Measurements from ENCODE around the gene B3GALNT1. TPM values are rescaled to one million over a fixed set of nuclear protein-coding genes. Genes with fewer than 3 reads are reported as not detected.

The B3GALNT1 gene
- total RNA-seq, 1 donor from 2014 or later, result 11.9 TPM

DNA sequence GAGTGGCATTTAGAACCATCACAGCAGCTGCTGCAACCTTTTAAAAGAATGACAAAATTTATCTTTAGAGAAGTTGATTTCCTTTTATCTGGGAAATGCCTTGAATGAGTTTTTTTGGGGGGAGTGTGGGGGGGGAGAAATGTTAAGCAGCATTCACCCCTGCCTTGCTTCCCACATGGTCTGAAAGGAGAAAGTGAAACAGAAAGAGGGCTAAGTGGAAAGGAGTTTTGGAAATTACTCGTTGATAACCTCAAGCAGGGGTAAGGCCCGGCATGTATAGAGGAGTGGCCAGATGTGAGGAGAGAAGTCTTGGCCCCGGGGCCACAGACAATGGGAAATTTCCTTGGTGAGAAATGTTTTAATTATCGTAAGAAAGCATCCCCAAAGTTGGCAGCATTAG, 23.5 kb downstream of the B3GALNT1 start:
- no peak for DNase-seq (ENCODE audit: low read depth in 2 of 2)

DNA sequence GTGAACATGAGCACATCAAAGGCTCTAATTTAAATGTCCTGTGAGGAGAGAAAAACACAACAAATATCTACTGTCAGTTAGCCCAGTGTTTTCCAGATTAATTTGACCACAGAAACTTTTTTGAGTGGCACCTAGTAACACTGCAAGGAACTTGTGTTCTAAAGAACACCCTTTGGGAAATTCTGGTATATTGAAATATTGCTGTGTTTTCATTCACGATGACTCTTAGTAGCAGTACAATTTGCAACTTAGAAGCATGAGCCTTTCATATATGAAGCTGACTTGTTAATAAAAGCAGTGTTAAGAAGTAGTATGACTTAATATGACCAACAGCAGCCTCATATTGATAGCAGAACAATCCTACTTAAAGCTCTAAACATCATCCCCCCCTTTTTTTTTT, 32.0 kb downstream of the B3GALNT1 start:
- no peak for DNase-seq (ENCODE audit: low read depth in 2 of 2)

DNA sequence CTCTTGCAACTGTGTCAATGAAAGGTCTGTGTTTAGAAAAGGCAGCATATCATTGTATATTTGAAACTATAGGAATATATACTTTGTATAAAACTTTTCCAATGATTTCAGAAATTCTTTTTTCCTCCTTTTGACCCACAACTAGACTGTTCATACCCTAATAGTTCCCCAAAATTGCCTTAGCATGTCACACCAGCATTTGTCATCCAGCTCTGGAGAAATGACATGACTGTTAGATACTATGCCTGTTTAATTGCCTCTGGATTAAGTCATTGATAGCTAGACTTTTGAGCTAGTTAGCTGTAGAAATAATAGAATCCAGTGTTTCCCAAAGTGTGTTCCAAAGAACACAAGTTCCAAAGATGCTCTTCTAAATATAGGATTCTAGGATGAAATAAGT, 32.4 kb downstream of the B3GALNT1 start:
- DNase-seq (ENCODE audit: low read depth in 2 of 2), result no peak

DNA sequence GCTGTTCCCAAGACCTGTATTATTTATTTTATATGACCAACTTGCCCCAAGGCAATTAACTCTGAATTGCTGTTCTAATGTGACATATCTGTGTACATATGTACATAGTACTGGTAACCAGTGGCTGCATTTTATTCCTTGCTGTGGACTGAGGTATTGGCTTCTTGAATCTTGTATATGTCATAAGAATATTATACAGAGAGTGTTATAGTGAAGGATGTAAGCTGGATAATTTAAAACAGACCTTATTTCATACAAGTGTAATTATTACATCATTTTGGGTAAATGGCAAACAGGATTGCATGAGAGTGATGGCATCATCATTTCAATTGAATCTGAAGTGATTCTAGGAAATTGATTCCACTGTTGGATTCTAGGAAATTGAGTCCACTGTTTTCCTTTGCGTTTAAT, 32.9 kb downstream of the B3GALNT1 start:
- DNase-seq (ENCODE audit: low read depth in 2 of 2), result no peak

DNA sequence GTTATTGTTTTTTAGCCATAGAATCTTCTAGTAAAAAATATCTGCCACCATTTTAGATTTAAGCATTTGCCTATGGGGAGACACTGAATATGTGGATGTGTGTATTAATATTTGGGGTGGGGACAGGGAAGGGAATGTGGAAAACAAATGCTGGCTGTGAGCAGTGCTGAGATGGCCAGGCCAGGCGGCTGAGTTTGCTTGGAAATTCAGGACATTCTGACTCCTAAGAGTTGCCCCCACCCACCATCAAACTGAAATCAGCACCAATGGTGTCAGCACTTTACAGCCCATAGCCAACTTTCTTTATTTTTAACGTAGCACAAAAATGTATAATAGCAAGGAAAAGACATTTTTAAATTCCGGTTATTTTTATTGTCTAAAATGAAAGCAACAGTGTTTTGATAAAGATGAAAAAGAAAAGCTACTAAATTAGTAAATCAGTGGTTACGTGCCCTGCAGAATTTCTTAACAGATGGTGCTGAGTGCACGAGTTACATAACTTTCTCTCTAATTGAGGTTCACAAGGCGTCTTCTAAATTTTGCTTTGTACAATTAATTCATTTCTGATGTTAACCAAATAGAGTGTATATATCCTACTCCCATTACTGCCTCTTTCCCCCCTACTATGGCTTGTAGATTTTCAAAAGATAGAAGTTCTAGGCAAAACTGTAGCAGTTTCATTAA, 34.0 kb downstream of the B3GALNT1 start:
- no peak for DNase-seq (ENCODE audit: low read depth in 2 of 2)

DNA sequence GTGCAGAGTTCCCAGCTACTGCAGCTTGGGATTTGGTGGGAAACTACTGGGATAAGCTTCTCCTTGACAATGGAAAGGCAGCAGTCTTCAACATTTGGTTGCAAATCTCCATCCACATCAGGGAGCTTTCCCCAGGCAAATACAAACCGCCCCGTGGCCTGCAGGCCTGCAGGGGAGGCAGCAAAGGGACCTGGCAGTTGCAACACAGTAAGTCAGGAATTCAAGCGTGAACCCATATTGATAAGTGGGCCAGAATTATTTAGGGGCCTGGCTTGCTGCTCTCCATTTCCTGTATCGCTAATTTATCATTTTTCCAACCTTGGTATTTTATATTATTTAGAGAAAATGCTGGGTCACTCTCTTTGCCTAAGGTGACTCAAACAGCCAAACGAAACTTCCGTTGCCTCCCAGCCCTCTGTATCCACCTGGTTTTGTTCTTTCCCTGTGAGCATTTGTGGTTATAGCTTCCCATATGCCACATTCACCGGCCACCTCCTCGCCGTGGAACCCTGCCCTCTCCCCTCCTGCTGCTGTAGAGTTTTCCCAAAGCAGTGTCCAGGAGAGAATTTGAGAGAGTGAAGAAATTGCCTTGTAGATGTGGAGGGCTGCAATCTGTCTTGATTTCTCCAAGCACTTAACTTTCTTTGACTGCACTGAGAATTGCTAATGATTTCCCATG, 34.8 kb downstream of the B3GALNT1 start:
- no peak for DNase-seq (ENCODE audit: low read depth in 2 of 2)

DNA sequence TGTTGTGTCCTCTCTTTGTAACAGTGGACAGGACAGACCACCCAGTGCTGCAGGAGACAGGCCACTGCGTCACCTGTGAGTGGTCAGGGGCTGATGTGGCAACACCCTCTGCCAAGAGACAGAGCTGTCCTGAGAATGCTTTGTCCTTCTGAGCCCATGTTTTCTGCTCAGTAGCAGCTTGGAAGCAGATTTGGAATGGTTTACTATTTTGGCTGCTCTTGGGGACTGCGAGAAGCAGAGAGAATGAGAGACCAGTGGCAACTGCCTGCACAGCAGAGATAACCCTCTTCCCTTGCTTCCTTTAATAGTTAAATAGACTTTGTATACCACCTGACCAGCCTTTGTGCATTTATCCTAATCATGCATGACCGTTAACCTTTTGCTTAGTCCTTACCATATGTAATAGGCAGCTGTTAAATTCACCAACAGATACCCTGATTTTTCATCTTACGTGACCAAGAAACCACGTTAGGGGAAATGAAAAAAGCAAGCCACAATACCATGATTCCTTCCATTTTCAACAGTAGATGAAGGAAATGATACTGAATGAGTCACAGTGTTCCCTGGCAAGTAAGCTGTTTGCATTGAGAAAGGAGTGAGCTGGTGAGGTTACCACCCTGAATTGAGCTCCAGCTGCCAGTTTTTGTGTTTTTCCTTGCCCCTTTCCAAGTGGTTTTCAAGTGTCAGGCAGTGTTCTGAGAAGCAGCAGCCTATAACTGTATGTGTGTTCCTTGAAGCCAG, 35.5 kb downstream of the B3GALNT1 start:
- DNase-seq (ENCODE audit: low read depth in 2 of 2), result peak; percentile 12 to 88

DNA sequence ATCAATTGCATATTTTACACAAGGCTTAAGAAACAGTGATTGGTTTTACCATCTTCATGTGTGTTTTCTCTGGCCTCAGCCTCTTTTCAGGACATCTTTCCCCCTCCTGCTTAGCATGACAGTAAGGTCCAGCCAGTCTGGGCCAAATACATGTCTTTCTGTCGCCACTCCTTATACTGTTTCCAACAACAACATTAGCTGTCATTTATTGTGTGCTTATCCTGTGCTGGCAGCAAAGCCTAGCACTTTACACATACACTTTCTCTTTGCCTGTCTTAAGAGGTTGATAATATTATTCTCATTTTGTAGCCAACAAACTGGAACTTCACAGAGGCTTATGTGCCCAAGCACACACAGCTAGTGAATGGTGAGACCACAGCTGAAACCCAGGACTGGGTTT, 37.8 kb downstream of the B3GALNT1 start:
- no peak for DNase-seq (ENCODE audit: low read depth in 2 of 2)

DNA sequence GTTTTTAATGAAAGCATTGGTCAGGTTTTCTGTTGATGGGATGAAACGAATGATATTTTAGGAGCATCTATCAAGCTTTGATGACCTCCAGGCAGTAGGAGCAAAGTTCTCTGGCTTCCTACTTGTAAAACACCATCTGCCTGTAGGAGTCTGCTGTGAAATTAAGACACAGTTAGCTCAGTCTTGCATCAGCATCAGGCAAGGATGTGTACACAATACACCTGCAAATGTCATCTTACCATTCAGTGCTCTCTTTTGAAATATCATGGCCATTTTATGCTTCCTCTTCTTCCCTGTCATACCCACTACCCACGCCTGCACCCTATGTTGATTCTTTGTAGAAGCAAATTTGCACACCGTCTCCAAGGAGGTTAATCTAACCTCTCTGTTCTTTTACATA, 38.2 kb downstream of the B3GALNT1 start:
- no peak for DNase-seq (ENCODE audit: low read depth in 2 of 2)

DNA sequence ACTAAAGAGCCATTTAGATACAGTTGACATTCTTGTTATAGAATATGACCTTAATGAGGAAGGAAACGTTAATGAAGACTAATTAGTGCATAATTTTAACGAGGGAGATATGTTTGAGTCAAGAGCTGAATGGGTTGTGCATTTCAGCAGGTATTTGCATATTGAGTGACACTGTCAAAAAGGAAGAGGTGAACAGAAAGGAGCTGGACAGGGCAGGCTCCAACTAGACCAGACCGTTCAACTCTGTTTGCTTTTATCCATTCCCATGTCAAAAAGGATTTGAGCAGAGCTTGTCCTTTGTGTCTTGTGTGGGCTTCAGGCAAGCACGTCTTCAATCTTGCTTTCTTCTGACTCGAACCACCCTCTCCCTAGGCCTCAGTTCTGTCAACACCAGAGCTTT, 40.7 kb downstream of the B3GALNT1 start:
- no peak for DNase-seq (ENCODE audit: low read depth in 2 of 2)

DNA sequence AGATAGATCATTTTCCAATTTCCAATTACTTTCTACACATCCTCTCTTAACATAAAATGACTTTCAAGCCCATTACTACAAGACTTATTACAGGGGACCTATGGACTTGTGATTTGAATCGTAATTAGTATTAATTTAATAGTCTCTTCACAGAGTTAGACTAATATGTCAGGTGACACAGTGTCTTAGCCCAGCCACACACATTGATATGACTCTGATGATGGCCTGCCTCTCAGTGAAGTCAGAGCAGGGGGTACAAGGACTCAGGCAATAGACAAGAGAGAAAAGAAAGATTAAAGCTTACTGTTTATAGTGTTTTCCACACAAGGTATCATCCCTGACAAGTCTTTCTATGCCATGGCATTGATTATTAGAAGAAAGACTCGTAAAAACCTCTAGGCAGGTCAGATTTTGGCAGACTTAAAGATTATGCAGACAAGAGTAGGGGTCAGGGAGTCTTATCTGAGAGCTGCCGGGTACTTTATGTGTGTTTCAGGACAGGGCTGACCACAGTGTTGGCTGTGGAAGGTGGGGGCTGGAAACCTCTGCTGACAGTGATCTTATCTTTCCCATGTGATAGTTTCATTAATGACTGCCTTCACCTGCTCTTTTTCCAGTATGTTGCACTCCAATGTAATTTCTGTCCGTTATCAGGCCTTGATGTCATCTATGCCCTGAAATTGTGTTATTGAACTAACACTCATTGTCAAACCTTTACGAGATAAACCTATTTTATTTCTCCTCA, 50.1 kb downstream of the B3GALNT1 start:
- DNase-seq (ENCODE audit: low read depth in 2 of 2), result no peak

DNA sequence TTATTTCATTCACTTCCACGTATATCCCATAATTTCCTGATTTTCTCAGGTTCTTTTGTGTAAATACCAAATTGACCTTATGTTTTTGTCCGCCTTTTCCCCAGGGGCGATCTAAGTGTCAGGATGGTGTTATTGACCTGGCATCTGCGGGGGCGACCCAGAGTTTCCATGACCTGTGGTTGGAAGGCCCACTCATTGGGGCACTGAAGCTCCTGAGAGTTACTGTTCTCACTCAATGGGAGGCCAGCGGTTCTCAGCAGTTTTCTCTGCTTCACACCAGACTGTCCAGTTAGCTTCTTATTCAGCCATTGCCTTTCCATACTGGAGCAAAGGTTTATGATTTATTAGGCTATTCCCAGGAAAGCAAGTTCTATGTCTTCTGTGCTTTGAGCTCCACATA, 53.3 kb downstream of the B3GALNT1 start:
- DNase-seq (ENCODE audit: low read depth in 2 of 2), result no peak

DNA sequence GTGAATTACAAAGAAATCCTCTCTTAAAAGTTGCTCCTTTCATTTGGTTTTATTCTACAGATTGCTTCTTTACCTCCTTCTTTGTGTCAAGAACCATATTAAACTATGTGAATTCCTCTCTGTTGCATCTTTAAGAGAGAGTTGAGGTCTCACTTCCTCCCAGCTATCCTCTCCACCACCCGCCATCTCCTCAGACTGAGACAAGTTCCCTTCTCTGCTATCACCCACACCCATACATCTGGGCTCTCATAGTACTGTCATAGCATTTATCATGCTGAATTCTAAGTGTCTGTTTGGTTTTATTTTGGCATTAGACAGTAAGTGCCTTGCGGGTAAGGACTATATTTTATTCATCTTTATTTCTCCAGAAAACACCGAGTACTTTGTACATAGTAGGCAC, 54.2 kb downstream of the B3GALNT1 start:
- no peak for DNase-seq (ENCODE audit: low read depth in 2 of 2)

DNA sequence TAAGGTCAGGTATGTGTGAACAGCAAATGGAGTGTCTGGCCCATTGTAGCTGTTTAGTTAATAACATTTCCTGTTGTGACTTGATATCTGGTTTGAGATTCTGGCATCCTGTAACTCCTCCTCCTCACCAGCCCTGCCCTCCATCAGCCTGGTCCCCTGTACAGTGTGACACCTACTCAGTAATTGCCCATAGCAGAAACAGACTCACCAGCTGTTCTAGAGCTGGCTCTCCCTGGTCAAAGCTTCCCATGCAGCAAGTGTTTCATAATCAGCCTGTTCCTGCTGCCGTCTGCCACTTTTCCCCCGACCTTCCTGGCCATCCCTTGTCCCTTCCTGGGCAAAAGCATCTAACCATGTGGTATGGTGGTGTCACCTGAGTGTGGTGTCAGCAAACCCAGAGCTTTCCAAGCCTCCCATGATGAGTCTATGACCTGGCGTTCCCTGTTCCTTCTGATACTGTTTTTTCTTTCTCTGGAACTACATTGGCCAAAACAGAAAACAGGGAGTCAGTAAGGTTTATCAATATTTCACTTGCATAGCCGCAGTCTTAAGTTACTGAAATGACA, 55.4 kb downstream of the B3GALNT1 start:
- no peak for DNase-seq (ENCODE audit: low read depth in 2 of 2)

DNA sequence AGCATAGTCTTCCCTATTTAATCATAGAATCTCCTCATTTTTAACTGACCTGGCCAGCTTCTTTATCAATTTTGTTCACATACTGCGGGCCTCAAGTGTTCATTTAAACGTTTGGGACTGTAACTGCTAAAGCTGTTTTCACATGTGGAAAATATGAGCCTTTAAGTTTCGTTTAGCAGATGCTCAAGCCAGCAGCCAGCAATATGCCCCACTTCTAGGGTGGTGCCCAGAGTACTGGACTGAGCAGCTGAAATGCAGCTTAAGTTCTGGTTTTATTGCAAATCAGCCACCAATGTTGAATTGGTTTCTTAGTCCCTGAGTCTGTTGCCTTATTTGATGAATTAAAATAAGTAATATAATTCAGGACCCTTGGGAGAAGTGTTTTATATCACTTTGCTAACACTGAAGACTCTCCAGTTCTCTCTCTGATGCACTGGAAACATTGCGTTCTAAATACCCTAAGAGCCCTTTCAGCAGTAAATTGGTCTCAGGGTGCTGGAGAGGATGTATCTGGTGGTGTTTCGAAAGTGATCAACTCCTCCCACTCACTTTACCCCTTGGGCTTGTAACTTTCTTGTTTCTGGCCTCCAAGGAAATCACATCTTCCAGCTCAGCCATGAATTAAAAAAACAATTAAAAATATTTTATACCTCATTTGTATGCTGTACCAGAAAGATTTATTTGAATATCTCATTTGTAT, 61.7 kb downstream of the B3GALNT1 start:
- no peak for DNase-seq (ENCODE audit: low read depth in 2 of 2)

DNA sequence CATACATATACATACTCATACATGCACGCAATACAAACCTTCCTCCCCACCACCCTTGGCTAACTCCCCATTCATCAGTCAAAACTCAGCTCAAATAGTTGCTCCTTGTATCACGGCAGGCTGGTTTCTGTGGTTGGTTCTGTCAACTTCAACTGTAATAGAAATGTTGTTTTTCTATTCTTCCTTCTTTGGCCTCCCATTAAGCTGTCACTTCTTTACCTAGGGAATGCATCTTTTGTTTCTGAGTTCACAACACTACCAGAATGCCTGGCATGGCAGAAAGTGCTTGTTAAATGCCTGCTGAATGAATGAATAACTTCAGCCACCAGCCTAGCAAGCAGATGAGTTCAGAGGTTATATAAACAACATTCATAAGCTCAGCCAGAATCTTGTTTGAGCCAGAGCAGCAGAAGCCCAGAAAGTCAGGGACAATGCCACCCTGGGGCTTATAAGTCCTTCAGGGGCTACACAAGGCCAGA, 63.1 kb downstream of the B3GALNT1 start:
- DNase-seq (ENCODE audit: low read depth in 2 of 2), result peak in 1 of 2 donors; percentile 2

DNA sequence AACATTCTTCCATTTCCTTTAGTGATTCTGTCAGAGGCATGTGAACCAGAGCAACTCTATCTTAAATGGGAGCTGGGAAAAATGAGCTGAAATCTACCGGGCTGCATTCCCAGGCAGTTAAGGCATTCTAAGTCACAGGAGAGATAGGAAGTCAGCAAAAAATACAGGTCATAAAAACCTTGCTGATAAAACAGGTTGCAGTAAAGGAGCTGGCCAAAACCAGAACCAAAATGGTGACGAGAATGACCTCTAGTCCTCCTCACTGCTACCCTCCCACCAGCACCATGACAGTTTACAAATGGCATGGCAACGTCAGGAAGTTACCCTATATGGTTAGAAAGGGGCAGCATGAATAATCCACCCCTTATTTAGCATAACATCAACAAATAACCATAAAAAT, 66.4 kb downstream of the B3GALNT1 start:
- peak; percentile 30 to 61 for DNase-seq (ENCODE audit: low read depth in 2 of 2)

DNA sequence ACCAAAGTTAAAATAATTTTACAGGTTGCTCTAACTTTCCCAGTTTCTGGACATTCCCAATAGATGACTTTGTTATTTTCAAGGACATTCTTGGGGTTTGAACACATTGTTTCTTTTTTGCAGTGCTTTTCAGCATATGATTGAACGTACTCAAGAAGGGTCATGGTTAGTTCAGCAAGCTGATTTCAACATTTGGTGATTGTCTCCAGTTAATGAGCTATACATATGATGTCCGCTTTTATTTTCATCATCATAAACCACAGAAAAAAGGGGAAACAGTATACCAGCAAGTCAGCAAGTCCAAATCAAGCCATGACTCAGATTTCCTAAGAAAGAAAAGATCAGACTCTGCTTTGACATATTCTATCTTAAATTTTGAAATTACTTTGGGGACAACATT, 69.4 kb downstream of the B3GALNT1 start:
- DNase-seq (ENCODE audit: low read depth in 2 of 2), result peak in 1 of 2 donors; percentile 43

DNA sequence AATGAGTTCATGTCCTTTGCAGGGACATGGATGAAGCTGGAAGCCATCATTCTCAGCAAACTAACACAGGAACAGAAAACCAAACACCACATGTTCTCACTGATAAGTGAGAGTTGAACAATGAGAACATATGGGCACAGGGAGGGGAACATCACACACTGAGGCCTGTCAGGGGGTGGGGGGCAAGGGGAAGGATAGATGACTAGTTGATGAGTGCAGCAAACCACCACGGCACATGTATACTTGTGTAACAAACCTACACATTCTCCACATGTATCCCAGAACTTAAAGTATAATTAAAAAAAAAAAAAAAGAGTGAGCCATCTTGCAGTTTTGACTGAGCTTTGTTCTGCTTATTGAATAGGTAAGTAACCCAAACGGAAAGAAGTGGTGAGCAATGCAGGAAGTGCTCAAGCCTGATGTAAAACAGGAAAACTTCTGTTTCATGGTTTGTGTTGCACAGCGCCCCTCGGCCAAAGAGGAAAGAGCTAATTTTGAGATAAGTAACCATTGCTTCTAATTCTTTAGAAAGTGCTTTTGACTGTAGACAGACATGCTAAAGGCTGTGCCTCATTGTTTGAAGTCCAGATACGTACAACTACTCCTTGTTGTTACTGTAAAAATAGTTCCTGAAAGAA, 70.1 kb downstream of the B3GALNT1 start:
- peak; percentile 30 to 91 for DNase-seq (ENCODE audit: low read depth in 2 of 2)

Data from dermis microvascular lymphatic vessel endothelial cell (primary cell).